Measurements from ENCODE around the gene NUP214.
A peak's percentile ranks its signal among the peaks of the same experiment; 100 is the strongest.
"Not testable (repeated sequence)": the region's sequence is repeated elsewhere in the genome, so short reads cannot be mapped to it uniquely, and the experiment has no call there.

NUP214 gene

DNA sequence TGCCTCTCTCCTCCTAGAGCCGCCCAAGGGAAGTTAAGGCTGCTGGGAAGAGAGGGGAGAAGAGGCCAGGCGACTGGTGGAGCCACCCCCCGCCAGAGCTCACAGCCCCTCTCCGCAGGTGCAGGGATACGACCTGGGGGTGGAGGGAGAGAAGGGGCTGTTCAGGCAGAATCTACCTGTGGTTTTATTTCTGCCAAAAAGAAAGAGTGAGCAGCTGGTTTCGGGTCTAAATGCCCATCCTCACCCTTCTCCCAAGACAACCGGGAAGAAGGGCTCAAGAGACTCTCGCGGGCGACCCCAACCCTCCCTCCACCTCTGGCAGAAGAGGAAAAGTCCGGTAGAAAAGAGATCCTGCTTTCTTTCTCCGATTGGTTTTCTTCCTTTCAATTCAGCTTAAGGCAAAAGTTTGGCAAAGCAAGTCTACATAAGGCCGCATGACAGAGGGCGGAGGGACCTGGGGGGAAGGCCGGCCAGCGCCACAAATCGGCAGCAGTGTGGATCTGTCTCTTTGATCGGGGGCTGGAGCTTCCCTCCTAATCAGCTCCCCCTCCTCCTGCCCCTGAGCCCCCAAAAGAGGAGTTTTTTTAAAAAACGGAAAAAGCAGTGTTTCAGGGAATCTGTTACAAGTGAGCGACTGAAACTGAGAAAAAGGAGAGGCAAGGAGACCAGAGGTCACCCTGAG is 134.7 kb downstream of the NUP214 start:
- H3K9me3 ChIP-seq (ENCODE audit: control insufficient read depth, insufficient read depth, low read length), result no peaks in the 10 kb centered on the region
- peaks cover 56% of the 10 kb centered on the region for H3K36me3 ChIP-seq (ENCODE audit: control insufficient read depth, low read length)
- H3K4me1 ChIP-seq (ENCODE audit: control insufficient read depth, low read length), result peaks cover 56% of the 10 kb centered on the region
- TF ChIP-seq EZH2phosphoT487 (IDR thresholded peaks at IDR 0.05; ENCODE audit: borderline replicate concordance, low read length), result no peak
- TF ChIP-seq, protein P1, sequence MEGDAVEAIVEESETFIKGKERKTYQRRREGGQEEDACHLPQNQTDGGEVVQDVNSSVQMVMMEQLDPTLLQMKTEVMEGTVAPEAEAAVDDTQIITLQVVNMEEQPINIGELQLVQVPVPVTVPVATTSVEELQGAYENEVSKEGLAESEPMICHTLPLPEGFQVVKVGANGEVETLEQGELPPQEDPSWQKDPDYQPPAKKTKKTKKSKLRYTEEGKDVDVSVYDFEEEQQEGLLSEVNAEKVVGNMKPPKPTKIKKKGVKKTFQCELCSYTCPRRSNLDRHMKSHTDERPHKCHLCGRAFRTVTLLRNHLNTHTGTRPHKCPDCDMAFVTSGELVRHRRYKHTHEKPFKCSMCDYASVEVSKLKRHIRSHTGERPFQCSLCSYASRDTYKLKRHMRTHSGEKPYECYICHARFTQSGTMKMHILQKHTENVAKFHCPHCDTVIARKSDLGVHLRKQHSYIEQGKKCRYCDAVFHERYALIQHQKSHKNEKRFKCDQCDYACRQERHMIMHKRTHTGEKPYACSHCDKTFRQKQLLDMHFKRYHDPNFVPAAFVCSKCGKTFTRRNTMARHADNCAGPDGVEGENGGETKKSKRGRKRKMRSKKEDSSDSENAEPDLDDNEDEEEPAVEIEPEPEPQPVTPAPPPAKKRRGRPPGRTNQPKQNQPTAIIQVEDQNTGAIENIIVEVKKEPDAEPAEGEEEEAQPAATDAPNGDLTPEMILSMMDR (IDR thresholded peaks at IDR 0.05; ENCODE audit: low read depth, low read length, poor library complexity, severe bottlenecking), result no peak
- peaks cover 41% of the 10 kb centered on the region for H3K79me2 ChIP-seq (ENCODE audit: control insufficient read depth, low read length)
- H3F3A ChIP-seq (ENCODE audit: control insufficient read depth, insufficient read depth), result peaks cover 28% of the 10 kb centered on the region
- H3K27me3 ChIP-seq (ENCODE audit: control insufficient read depth, low read length), result no peaks in the 10 kb centered on the region
- no peaks in the 10 kb centered on the region for H4K20me1 ChIP-seq (ENCODE audit: control insufficient read depth, insufficient read depth, low read depth, low read length)
- no peak overlapping the region for H3K27ac ChIP-seq (ENCODE audit: low read depth, low read length)
- H3K4me2 ChIP-seq (ENCODE audit: low read length), result no peak overlapping the region
- H3K4me3 ChIP-seq (ENCODE audit: low read length), result no peak overlapping the region
- no peaks in the 10 kb centered on the region for H3K9me2 ChIP-seq (replicated peaks; ENCODE audit: control insufficient read depth, low read length)

DNA sequence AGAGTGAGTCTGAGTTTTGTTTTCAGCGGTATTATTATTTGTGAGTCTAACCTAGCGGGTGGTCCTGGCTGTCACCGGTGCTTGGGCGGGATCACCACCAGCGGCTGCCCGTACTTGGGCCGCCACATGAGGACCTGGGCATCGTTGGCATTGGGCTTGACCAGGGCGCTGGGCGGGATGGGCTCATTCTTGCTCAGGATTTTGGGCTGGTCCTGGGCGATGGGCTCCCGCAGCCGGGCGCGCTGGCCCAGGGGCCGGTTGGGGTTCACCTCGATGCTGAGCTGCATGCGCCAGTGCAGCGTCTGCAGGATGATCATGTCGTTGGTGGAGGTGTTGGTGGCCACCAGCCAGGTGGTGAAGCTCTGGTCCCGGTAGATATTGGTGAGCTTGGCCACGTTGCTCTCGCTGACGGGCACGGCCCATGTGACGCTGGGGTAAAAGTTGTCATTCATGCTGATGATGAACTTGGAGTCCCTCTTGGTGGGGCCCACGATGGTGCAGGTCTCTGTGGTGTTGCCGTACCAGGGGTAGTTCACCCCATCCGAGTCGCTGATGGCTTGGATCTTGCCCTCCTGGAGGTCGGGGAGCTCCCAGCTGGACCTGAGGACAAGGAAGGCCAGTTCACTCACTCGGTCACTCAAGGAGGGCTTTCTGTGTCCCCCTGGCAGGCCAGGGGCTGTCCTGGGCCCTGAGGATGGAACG is 135.5 kb downstream of the NUP214 start:
- Histone ChIP-seq H3K36me3 (ENCODE audit: control insufficient read depth, low read length) (peaks cover 59% of the 10 kb centered on the region), H3K4me1 (ENCODE audit: control insufficient read depth, low read length) (peaks cover 53% of the 10 kb centered on the region), H3K9me2 (replicated peaks; ENCODE audit: control insufficient read depth, low read length) (no peaks in the 10 kb centered on the region), H3K9me3 (ENCODE audit: control insufficient read depth, insufficient read depth, low read length) (no peaks in the 10 kb centered on the region), H3K27me3 (ENCODE audit: control insufficient read depth, low read length) (no peaks in the 10 kb centered on the region), H4K20me1 (ENCODE audit: control insufficient read depth, insufficient read depth, low read depth, low read length) (no peaks in the 10 kb centered on the region), H3F3A (ENCODE audit: control insufficient read depth, insufficient read depth) (peaks cover 25% of the 10 kb centered on the region), H3K27ac (ENCODE audit: low read depth, low read length) (no peak overlapping the region), H3K79me2 (ENCODE audit: control insufficient read depth, low read length) (peaks cover 48% of the 10 kb centered on the region), H3K4me2 (ENCODE audit: low read length) (no peak overlapping the region), H3K4me3 (ENCODE audit: low read length) (no peak overlapping the region)
- TF ChIP-seq EZH2phosphoT487 (IDR thresholded peaks at IDR 0.05; ENCODE audit: borderline replicate concordance, low read length), result no peak
- TF ChIP-seq, protein P1 (IDR thresholded peaks at IDR 0.05; ENCODE audit: low read depth, low read length, poor library complexity, severe bottlenecking), result no peak

DNA sequence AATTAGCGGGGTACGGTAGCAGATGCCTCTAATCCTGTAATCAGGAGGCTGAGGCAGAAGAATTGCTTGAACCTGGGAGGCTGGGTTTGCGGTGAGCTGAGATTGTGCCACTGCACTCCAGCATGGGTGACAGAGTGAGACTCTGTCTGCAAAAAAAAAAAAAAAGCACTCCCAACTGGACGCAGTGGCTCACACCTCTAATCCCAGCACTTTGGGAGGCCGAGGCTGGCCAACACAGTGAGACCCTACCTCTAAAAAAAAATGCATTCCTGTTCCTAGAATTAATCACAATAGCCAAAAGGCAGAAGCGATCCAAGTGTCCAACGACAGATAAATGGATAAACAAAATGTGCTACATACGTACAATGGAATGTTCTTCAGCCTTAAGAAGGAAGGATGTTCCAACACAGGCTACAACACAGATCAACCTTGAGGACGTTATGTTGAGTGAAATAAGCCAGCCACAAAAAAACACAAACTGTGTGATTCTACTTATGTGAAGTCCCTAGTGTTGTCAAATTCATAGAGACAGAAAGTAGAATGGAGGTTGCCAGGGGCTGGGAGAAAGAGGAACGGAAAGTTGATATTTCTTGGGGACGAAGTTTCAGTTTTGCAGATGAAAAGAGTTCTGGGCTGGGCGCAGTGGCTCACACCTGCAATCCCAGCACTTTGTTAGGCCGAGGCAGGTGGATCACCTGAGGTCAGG is 137.1 kb downstream of the NUP214 start:
- Histone ChIP-seq H3K9me2 (replicated peaks; ENCODE audit: control insufficient read depth, low read length) (no peaks in the 10 kb centered on the region), H3K27me3 (ENCODE audit: control insufficient read depth, low read length) (no peaks in the 10 kb centered on the region), H3K4me2 (ENCODE audit: low read length) (peak overlapping the region; percentile 32), H3K9me3 (ENCODE audit: control insufficient read depth, insufficient read depth, low read length) (no peaks in the 10 kb centered on the region), H4K20me1 (ENCODE audit: control insufficient read depth, insufficient read depth, low read depth, low read length) (no peaks in the 10 kb centered on the region), H3K79me2 (ENCODE audit: control insufficient read depth, low read length) (peaks cover 63% of the 10 kb centered on the region), H3K27ac (ENCODE audit: low read depth, low read length) (peak overlapping the region; percentile 48), H3K4me3 (ENCODE audit: low read length) (no peak overlapping the region), H3K36me3 (ENCODE audit: control insufficient read depth, low read length) (peaks cover 72% of the 10 kb centered on the region), H3K4me1 (ENCODE audit: control insufficient read depth, low read length) (peaks cover 53% of the 10 kb centered on the region), H3F3A (ENCODE audit: control insufficient read depth, insufficient read depth) (peaks cover 22% of the 10 kb centered on the region)
- TF ChIP-seq EZH2phosphoT487 (IDR thresholded peaks at IDR 0.05; ENCODE audit: borderline replicate concordance, low read length), result no peak
- TF ChIP-seq, protein P1 (IDR thresholded peaks at IDR 0.05; ENCODE audit: low read depth, low read length, poor library complexity, severe bottlenecking), result no peak

DNA sequence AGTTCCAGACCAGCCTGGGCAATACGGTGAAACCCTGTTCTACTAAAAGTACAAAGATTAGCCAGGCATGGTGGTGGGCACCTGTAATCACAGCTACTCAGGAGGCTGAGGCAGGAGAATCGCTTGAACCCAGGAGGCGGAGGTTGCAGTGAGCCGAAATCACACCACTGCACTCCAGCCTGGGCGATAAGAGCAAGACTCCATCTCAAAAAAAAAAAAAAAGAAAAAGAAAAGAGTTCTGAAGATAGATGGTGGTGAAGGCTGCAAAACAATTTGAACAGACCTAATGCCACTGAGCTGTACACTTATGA is 137.6 kb downstream of the NUP214 start:
- H3K27me3 ChIP-seq (ENCODE audit: control insufficient read depth, low read length); H3K9me2 ChIP-seq (replicated peaks; ENCODE audit: control insufficient read depth, low read length); H3K9me3 ChIP-seq (ENCODE audit: control insufficient read depth, insufficient read depth, low read length); H4K20me1 ChIP-seq (ENCODE audit: control insufficient read depth, insufficient read depth, low read depth, low read length); H3K4me3 ChIP-seq (ENCODE audit: low read length): not testable (repeated sequence)
- Histone ChIP-seq H3K79me2 (ENCODE audit: control insufficient read depth, low read length) (peaks cover 68% of the 10 kb centered on the region), H3K4me2 (ENCODE audit: low read length) (peak overlapping the region; percentile 32), H3F3A (ENCODE audit: control insufficient read depth, insufficient read depth) (peaks cover 17% of the 10 kb centered on the region), H3K36me3 (ENCODE audit: control insufficient read depth, low read length) (peaks cover 69% of the 10 kb centered on the region), H3K4me1 (ENCODE audit: control insufficient read depth, low read length) (peaks cover 53% of the 10 kb centered on the region), H3K27ac (ENCODE audit: low read depth, low read length) (peak overlapping the region; percentile 48)
